Activated CD4-positive, alpha-beta T cell treated with anti-CD3 and anti-CD28 coated beads, Interleukin-2, amount 10 ng/mL, durations not matched to agents 7 days and 5 days (primary cell): ENCODE measurements around the gene TEP1. TPM values are rescaled to one million over a fixed set of nuclear protein-coding genes. Genes with fewer than 3 reads are reported as not detected.

Experiments
- CTCF ChIA-PET: fragments of 350-600 bp; sonication (Branson Sonifier 250); formaldehyde crosslinking; loops from one replicate; lab custom pipeline; 2021; ENCODE audit warnings: antibody characterized with exemption; lab: Charles Lee
- POLR2A ChIA-PET: fragments of 350-600 bp; sonication (Branson Sonifier 250); formaldehyde crosslinking; loops from one replicate; lab custom pipeline; 2021; ENCODE audit warnings: antibody characterized with exemption; lab: Charles Lee
- DNase-seq: peaks from one replicate; pipeline ENCODE4 v3.0.0-alpha.2; 2020
- H3K27ac Mint-ChIP-seq: one replicate; pipeline ENCODE4 v1.8.0; 2021; ENCODE audit warnings: mild to moderate bottlenecking, moderate library complexity, mixed read lengths
- H3K27me3 Mint-ChIP-seq: one replicate; pipeline ENCODE4 v1.8.0; 2021; ENCODE audit warnings: mixed read lengths
- H3K36me3 Mint-ChIP-seq: one replicate; pipeline ENCODE4 v1.8.0; 2021; ENCODE audit warnings: low read depth, mixed read lengths
- H3K4me1 Mint-ChIP-seq: one replicate; pipeline ENCODE4 v1.8.0; 2021; ENCODE audit warnings: mixed read lengths
- H3K4me3 Mint-ChIP-seq: one replicate; pipeline ENCODE4 v1.8.0; 2021; ENCODE audit warnings: mild to moderate bottlenecking, moderate library complexity, mixed read lengths
- H3K9me3 Mint-ChIP-seq: one replicate; pipeline ENCODE4 v1.8.0; 2021; ENCODE audit warnings: mixed read lengths
- total RNA-seq, 2 experiments: library from RNA; stranded (reverse); gene quantifications; one replicate each; pipeline ENCODE4 v1.2.3, GENCODE V29; 2021

Gene TEP1
- total RNA-seq, 2 experiments from 2014 or later, result 38.1 to 42.9 TPM

GRCh38 chr14:20329355-20329754 lies 83.9 kb downstream of the TEP1 start:
- Mint-ChIP-seq H3K27ac (no peak overlapping the region), H3K36me3 (peaks cover 14% of the 10 kb centered on the region), H3K9me3 (no peaks in the 10 kb centered on the region), H3K4me1 (peaks cover 56% of the 10 kb centered on the region), H3K27me3 (no peaks in the 10 kb centered on the region), H3K4me3 (no peak overlapping the region)
- no peak for DNase-seq
- CTCF ChIA-PET, result interaction anchor here (1.0 to 3.7 kb wide), 3 partner anchors 12 to 281 kb away, joined by 3 to 14 read pairs (median 6); partner anchors contain the start of gene PARP2
- POLR2A ChIA-PET, result no interaction called here

GRCh38 chr14:20328705-20329104 lies 84.6 kb downstream of the TEP1 start:
- CTCF ChIA-PET, result interaction anchor here (0.6 to 4.1 kb wide), 6 partner anchors 11 to 282 kb away, joined by 3 to 31 read pairs (median 6); partner anchors contain the start of gene PARP2
- Mint-ChIP-seq H3K27ac (no peak overlapping the region), H3K4me3 (no peak overlapping the region)

GRCh38 chr14:20327005-20327869 lies 86.1 kb downstream of the TEP1 start:
- H3K4me3 Mint-ChIP-seq, result no peak overlapping the region
- ChIA-PET POLR2A (interaction anchor here (1.3 kb wide), 1 partner anchor 16 kb away, joined by 4 read pairs; the partner anchor contains the start of gene PARP2), CTCF (interaction anchor here (0.6 to 4.1 kb wide), 13 partner anchors 9 to 354 kb away, joined by 3 to 31 read pairs (median 3); partner anchors contain the start of genes PARP2 and TTC5)
- peaks cover 19% of the 10 kb centered on the region for H3K36me3 Mint-ChIP-seq
- H3K27me3 Mint-ChIP-seq, result no peaks in the 10 kb centered on the region
- H3K27ac Mint-ChIP-seq, result peak overlapping the region; percentile 1
- H3K9me3 Mint-ChIP-seq, result no peaks in the 10 kb centered on the region
- peaks cover 45% of the 10 kb centered on the region for H3K4me1 Mint-ChIP-seq
- peak; percentile 67 for DNase-seq

More at GRCh38 chr14:20328705-20329104, 84.6 kb downstream of the TEP1 start:
- Mint-ChIP-seq H3K27me3 (no peaks in the 10 kb centered on the region), H3K4me1 (peaks cover 55% of the 10 kb centered on the region), H3K9me3 (no peaks in the 10 kb centered on the region), H3K36me3 (peaks cover 15% of the 10 kb centered on the region)
- no peak for DNase-seq
- POLR2A ChIA-PET, result interaction anchor here (0.7 to 1.3 kb wide), 2 partner anchors 15 to 281 kb away, joined by 3 to 4 read pairs; partner anchors contain the start of gene PARP2

- POLR2A ChIA-PET, result no interaction called here
- no peak overlapping the region for H3K4me3 Mint-ChIP-seq
- H3K27me3 Mint-ChIP-seq, result no peaks in the 10 kb centered on the region
- H3K36me3 Mint-ChIP-seq, result peaks cover 35% of the 10 kb centered on the region
- no peak overlapping the region for H3K27ac Mint-ChIP-seq
- CTCF ChIA-PET, result interaction anchor here (1.0 to 1.6 kb wide), 2 partner anchors 10 to 11 kb away, joined by 3 to 7 read pairs; no protein-coding TSS in a partner anchor
- H3K9me3 Mint-ChIP-seq, result no peaks in the 10 kb centered on the region
- DNase-seq, result no peak
- H3K4me1 Mint-ChIP-seq, result no peaks in the 10 kb centered on the region
These were observed 95.6 kb downstream of the TEP1 start for GRCh38 chr14:20317720-20318119.

Other genes starting within 250 kb of the TEP1 start
- gene OR11G2, start 222.6 kb downstream of the TEP1 start, total RNA-seq, result not detected
- gene OR11H6, start 189.8 kb downstream of the TEP1 start, total RNA-seq, result not detected
- not detected for gene OR11H7, start 184.5 kb downstream of the TEP1 start, total RNA-seq
- gene OR11H4, start 174.2 kb downstream of the TEP1 start, total RNA-seq, result not detected
- 10 to 100 TPM; 22.7 to 23.5 TPM for gene TTC5, start 107.5 kb downstream of the TEP1 start, total RNA-seq
- gene CCNB1IP1, start 80.2 kb downstream of the TEP1 start, total RNA-seq, result 10 to 100 TPM; 30.8 to 32.1 TPM
- 10 to 100 TPM; 28.6 to 32.5 TPM for gene PARP2, start 69.9 kb downstream of the TEP1 start, total RNA-seq
- under 1 TPM; 0.15 to 0.17 TPM for gene KLHL33, start 22.7 kb upstream of the TEP1 start, total RNA-seq
- 10 to 100 TPM; 58.5 to 59.8 TPM for gene OSGEP, start 41.3 kb upstream of the TEP1 start, total RNA-seq
- gene APEX1, start 41.7 kb upstream of the TEP1 start, total RNA-seq, result 100 to 1,000 TPM; 131 to 144 TPM
- gene PIP4P1, start 47.9 kb upstream of the TEP1 start, total RNA-seq, result 10 to 100 TPM; 33.9 to 40.8 TPM
- 100 to 1,000 TPM; 178 to 183 TPM for gene PNP, start 55.9 kb upstream of the TEP1 start, total RNA-seq
- gene RNASE10, start 92.0 kb upstream of the TEP1 start, total RNA-seq, result under 1 TPM; 0.23 to 0.40 TPM
- not detected for gene RNASE9, start 147.5 kb upstream of the TEP1 start, total RNA-seq
- not detected for gene RNASE11, start 174.5 kb upstream of the TEP1 start, total RNA-seq
- gene RNASE12, start 177.9 kb upstream of the TEP1 start, total RNA-seq, result not detected
- gene OR6S1, start 228.2 kb upstream of the TEP1 start, total RNA-seq, result not detected